ENCODE measurements around the gene ZBTB2.
"Not testable (repeated sequence)": the region's sequence is repeated elsewhere in the genome, so short reads cannot be mapped to it uniquely, and the experiment has no call there.

Gene ZBTB2

DNA sequence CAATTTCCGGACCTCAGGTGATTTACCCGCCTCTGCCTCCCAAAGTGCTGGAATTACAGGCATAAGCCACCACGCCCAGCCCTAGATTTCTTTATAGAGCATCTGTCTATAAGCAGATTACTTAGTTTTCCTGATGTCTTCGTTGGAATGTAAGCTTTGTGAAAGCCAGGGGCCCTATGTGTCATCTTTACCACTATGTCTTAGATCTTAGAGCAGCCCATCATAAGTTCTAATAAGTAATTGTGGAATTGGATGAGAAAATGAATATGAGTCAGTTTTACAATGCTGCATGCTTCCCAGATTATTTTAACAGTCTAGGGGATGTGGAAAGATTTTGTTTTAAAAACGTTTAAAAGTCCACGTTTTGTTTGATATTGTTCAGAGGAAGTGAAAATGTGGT, 9.1 kb upstream of the ZBTB2 start:
- DNase-seq (ENCODE audit: low spot score): no peak

DNA sequence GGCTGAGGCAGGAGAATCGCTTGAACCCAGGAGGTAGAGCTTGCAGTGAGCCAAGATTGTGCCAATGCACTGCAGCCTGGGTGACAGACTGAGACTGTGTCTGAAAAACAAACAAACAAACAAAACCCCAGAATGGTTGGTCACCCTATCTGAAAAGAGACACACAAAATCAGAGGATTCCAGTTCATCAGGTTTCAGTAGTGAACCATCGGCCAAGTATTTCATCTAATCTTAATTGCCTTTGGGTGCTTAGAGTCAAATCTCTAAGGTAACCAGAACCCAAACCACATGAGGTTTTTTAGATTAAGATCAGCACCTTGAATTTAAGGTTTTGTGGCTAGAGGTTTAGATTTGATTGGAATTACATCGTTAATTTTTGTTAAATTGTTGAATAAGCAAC, 8.3 kb upstream of the ZBTB2 start:
- DNase-seq (ENCODE audit: low spot score): no peak

DNA sequence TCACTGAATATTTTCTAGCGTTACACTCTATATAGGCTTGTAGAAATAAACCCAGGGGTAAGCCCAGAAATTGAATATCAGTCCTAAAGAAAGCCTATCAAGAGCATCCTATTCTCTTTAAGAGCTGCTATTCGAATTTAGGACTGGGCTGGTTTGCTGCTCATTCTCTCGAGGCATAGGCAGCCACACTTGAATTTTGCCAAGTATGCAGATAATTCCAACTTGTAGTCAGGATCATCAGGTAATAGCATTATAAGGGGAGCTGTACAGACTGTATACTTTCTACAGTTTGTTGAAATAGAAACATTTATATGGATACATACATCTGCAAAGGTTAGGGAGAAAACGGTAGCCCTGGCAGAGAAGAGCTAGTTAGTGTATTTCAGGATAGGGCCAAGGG, 2.1 kb upstream of the ZBTB2 start:
- DNase-seq (ENCODE audit: low spot score): no peak

DNA sequence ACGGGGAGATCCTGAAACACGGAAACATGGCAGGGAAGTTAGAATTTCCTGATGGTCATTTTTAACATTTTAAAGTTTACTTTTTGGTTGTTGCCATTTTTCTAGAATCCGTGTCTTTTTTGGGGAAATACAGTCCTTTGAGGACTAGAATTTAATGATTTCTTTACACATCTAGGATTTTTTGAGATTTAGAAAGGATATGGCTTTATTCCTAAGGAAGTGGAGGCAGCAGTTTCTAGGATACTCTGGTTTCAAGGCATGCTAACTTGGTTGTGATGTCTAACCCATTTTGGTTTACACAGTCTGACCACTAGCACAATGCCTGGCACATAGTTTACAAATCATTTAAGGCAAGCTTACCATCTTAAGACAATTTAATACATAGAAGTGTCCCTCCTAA, 1.1 kb upstream of the ZBTB2 start:
- no peak for DNase-seq (ENCODE audit: low spot score)

DNA sequence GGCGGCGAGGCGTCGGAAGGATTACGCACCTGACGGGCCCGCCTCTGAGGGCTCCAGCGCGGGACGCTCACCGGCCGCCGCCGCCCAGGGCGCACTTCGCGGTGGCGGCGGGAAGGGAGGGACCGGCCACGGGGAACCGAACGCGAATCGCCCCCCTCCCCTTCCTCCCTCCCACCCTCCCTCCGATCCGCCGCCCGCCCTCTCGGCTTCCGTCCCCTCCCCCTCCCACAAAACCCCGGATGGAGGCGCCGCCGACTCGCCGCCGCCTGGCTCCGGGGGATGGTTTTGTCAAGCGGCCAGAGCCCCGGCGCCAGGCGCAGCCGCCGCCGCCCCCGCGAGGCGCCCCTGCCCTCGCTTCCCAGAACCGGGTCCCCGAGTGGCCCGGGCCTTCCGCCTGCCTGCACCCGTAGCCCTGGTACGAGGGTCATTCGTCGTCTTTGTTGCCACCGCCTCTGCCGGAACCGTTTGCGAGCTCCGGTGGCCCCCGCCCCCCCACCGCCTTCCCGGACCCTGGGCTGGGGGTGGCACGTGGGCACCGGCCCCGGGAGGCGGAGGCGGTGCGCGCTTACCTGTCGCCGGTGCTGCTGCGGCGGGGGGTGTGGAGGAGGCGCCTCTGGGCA, 398 bp downstream of the ZBTB2 start:
- peak; percentile 87 for DNase-seq (ENCODE audit: low spot score)

DNA sequence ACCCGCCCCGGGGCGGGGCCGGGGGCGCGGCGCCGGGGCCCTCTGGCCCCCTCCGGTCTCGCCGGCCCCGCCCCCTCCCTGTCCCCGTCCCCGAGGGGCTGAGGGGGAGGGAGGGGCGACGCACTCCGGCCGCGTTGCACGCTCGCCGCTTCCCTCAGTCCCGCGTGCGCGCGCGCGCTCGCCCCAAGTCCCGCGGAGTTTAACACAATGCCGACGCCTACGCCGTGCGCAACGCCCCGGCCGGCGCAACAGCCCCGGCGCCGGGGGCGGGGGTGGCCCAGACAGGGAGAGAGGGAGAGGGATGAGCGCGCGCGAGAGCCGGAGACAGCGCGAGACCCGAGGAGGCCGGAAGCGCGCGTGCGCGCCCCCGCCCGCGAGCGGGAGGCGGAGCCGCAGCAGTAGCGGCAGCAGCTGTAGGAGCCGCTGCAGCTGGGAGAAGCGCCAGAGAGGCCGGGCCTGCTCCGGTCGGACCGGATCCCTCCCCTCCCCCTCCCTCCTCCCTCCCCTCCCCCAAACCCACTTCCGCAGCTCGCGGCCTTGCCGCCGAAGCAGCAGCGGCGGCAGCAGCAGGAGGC, 996 bp downstream of the ZBTB2 start:
- peak; percentile 98 for DNase-seq (ENCODE audit: low spot score)

DNA sequence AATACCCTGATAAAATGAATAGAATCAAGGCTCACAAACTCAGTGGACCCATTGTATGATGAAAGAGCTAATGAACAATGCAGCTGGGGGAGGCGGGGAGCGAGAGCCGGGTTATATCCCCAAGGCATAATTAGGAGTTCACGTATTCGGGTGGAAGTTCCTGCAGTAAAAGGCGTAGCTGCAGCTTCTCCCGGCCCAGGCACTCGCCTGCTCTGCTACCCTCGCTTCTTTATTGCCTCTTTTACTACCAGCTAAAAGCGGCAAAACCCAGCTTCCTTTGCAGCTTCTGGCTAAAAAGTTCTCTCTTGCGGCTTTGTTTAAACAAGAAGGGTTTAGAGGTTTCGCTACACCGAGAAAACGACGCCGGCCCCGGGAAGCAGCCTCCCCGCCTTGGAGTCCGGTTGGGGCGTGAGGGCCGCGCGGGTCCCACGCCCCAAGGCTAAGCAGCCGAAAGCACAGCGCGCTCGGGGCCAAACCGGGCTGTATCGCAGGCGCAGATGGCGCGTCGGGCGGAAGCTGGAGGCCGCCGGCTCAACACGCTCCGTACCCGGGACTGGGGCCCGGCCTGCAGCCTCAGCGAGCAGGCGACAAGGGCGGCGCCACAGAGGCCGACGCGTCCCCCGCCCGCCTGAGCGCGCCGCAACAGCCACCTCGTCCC, 1.6 kb downstream of the ZBTB2 start:
- DNase-seq (ENCODE audit: low spot score): no peak

DNA sequence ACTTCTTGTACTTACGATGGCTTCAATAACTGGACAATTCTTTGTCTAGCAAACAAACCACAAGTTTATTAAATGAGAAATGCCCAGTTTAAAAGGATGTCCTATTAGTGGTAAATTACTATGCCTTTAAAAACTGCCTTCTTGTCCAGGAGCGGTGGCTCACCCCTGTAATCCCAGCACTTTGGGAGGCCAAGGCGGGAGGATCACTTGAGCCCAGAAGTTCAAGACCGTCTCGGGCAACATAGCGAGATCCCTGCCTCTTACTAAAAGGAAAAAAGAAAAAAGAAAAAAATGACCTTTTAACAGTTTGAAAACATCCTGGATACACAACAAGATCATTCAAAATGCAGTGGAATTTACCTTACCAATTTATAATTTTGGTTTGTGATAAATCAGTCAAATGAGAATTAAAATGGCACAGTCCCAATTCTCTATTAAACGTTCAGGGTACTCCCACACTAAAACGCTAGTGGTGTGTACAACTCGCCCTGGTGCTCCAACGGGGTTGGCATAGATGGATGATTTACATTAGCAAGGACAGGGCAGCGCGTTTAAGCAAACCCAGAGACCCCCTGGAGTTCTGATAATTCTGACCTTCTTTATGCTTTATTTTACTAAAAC, 2.3 kb downstream of the ZBTB2 start:
- no peak for DNase-seq (ENCODE audit: low spot score)

DNA sequence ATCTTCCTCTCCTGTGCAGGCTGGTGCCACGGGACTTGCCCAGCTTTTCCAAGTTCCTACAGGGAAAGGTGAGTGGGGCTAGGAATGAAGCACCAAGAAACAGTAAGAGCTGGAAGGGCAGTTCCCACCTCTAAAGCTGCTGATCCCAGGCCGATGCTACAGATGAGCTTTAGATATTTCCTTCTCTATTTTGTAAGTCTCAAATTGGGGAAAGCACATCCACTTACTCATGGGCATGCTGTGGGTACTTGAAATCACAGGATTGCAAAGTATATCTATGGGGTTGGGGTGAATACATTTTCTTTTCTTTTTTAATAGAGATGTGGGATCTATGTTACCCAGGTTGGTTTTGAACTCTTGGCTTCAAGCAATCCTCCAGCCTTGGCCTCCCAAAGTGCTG, 3.1 kb downstream of the ZBTB2 start:
- no peak for DNase-seq (ENCODE audit: low spot score)

DNA sequence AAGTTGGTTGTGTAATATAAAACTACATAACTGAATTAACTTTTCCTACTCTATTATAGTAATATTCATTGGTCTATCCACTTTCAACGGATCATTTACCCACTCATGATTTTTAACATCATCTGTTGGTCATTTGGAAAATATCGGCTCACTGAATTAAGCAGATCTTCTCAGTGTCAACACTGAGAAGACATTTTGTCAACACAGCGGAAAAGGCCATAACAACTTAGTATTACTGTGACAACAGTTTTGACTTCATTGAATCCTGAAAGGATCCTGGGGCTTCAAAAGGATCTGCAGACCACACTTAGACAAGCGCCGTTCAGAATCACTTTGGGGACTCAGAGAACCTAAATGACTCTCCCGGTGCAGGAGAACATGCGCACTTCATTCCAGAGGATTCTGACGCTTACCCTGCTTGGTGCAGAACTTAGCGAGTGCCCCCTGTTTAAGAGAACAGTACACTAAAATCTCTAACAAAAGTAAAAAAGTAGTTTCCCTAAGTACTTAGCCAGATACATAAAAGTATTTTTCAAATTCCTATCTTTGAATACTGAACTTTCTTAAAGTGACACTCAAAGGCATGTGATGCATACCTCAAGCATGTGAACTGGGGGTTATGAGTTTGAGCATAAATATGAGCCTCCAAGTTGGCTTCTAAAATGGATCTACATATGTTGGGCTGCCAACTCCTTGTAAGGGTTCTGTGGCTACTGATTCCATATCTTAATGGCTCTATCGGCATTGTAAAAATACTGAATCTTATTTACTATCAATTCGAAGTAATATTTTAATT, 4.0 kb downstream of the ZBTB2 start:
- DNase-seq (ENCODE audit: low spot score): no peak

DNA sequence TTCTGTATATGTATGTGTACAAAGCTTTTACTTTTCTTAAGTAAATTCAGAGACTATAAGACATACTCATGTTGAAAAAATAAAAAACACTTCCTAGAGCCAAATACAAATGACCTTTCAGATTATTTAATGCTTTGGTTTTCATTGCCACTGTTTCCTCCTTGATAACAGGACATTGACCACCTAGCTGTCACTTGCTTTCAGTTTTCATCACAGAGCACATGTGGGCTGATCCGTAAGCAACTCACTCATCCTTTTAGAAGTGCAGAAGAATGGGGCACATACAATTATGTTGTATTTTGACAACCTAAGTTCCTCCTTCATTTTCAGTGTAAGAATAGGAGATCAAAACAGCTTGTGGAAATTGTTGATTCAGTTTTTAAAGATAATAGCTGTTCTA, 6.2 kb downstream of the ZBTB2 start:
- DNase-seq (ENCODE audit: low spot score): no peak

DNA sequence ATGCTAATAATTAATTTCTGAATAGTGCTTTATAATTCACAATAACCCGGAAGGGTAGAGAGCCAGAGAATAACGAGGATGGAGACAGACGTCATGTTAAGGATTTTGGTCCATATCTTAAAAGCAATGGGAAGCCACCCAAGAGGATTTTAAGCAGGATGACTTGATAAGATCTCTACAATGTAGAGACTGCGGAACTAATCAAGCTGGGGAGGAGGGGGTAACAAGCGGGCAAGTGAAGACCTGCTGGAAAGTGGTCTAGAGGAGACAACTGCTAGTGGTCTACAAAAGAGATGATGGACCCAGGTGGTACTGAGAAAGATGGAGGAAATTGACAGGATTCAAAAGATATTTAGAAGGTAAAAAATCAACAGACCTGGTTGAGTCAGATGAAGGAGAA, 7.2 kb downstream of the ZBTB2 start:
- DNase-seq (ENCODE audit: low spot score): no peak

DNA sequence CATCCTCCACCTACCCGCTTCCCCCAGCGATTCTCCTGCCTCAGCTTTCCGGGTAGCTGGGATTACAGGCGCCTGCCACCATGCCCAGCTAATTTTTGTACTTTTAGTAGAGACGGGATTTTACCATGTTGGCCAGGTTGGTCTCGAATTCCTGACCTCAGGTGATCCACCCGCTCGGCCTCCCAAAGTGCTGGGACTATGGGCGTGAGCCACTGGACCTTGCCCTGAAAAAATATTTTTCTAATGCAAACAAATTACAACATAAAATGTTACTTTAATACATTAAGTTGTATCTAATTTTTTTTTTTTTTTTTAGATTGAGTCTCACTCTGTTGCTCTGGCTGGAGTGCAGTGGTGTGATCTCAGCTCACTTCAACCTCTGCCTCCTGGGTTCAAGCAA, 8.7 kb downstream of the ZBTB2 start:
- not testable (repeated sequence) for DNase-seq (ENCODE audit: low spot score)

DNA sequence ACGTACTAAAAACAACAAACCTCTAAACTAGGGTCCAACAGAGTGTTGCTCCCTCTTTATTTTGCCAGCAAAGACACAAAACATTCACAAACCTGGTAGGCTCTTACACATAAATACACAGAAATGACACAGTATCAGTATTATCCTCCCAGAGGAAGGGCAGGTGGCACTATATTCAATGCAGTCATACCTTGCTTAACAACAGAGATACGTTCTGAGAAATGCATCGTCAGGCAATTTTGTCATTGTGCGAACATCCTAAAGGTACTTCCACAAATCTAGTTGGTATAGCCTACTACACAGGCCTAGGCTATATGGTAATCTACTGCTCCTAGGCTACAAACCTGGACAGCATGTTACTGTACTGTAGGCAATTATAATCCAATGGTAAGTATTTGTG, 9.6 kb downstream of the ZBTB2 start:
- no peak for DNase-seq (ENCODE audit: low spot score)

DNA sequence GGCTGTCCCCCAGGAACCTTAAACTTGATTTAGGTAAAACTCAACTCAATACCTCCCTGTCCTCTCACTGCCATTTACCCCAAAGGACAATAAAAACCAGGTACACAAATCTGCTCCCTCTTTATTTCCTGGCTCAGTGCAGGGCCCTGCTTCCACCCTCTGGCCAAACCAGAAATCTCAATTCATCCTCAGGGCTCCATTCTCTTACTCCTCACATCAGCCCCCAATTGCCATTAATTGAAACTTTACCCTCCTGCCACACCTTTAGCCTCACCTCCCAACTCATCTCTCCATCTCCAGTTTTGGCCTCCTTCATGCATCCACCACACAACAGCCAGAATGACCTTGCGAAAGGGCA, 10.5 kb downstream of the ZBTB2 start:
- DNase-seq (ENCODE audit: low spot score): no peak

DNA sequence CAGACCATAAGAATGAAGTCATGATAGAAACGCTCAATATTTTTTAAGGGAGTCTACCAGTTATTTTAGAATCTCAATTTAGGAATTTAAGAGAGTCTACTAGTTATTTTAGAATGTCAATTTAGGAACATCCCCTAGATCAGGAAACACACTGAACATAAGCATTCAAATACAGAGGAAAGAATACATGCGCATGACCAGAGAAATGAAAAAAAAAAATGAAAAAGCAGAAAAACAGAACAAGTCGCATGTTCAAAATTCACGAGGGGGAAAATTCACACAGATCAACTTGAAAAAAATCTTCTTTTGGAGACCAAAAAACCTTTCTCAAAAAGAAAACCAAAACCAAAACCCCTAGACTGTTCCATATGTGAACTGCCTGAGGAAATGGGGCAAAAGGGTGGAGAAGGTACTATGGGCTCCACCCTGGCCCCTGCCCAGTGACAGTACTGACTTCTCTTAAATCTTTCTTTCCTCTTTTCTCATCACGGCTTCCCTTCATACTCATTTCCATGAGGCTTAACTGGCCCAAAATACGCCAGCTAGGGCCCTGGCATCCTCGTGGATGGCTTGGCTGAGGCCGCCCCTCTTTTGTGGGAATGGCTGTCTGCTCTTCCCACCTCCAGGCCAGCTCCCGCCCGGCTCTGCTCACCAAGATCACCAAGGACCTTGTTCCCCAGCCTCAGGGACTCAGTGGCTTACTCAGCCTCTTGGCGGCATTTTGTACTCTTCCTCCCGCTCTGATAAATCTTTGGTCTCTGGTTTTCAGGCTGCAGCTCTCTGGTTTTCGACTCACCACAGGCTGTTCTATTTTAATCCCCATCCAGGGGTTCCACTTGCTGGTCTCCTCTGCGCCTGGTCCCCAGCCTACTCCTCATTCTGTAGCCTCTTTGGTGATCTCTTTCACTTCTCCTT, 11.2 kb downstream of the ZBTB2 start:
- DNase-seq (ENCODE audit: low spot score): no peak

DNA sequence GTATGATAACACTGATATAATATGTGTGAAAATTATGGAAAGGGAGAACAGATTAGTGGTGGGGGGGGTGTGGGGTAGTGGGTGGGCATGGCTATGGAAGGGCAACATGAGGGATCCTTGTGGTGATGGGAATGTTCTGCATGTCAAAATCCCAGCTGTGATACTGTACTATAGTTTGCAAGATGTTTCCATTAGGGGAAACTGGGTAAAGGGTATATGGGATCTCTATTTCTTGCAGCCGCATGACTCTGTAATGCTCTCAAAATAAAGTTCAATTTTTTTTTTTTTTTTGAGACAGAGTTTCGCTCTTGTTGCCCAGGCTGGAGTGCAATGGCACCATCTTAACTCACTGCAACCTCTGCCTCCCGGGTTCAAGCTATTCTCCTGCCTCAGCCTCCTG, 14.3 kb downstream of the ZBTB2 start:
- no peak for DNase-seq (ENCODE audit: low spot score)

DNA sequence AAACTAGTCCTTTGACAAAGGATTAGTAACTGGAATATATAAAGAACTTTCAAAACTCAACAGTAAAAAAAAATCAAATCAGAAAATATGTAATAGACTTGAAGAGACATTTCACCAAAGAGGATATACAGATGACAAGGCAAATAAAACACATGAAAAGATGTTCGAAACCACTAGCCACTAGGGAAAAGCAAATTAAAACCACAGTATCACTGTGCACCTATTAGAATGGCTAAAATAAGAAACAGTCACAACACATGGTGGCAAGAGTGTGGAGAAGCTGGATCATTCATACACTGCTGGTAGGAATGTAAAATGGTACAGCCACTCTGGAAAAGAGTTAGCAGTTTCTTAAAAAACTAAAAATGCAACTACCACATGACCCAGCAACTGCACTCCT, 14.9 kb downstream of the ZBTB2 start:
- DNase-seq (ENCODE audit: low spot score): no peak

DNA sequence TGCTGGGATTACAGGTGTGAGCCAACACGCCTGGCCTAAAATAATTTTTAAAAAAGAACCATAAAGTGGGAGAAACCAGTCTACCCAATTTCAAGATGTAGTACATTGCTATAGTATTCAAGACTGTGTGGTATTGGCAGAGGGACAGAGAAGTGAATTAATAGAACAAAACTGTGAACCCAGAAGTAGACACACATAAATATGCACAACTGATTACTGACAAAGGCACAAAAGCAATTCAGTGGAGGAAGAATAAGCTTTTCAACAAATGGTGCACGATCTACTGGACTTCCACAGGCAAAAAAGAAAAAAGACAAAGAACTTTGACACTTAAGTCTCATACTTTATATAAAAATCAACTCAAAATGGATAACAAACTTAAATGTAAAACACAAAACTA, 15.5 kb downstream of the ZBTB2 start:
- DNase-seq (ENCODE audit: low spot score): no peak

DNA sequence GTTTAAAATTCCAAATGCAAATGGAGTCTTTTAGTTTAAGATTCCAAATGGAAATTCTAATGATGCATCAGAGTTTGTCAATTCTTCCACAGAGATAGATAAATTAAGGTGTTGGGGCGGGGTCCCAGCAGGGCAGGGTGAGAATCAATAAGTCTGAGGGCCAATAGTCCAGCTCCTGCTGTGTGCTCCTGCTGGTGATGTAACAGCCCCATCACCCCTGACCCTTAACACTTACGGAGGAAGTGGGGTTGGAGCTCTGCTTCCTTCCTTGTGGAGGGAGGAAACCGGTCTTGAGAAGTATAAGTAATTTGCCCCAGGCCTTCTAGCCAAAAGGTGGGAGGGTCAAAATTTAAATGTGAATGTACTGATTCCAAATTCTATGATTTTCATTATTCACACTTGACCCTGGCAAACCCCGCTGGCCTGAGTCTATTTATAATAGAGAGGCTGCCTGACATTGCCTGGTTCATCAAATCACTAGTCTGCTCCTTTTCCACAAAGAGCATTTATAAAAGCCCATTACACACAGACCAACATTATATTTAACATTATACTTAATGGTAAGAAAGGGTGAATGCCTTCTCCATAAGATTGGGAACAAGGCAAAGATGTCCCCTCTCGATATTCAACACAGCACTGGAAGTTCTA, 17.2 kb downstream of the ZBTB2 start:
- DNase-seq (ENCODE audit: low spot score): no peak

DNA sequence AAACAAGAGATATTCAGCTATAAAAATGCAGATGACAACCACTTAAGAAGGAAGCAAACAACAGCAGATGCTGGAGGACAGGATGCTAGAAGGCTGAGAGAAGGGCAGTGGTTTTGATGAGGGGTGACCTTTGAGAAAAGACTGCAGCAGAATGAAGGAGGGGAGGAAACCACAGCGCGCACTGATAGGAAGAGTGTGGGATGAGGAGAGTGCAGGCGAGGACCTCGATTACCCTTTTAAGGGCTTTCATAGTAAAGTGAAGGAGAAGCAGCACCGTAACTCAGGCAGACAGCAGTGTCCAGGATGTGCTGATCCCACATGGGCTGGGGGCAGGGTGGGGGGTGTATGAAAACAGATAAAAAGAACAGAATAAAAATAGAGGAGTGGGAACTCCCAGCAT, 19.2 kb downstream of the ZBTB2 start:
- no peak for DNase-seq (ENCODE audit: low spot score)
